G401.6 (cell line): ENCODE measurements around the gene COL4A3.

Experiments
- FAIRE-seq: peaks from 2 replicates; lab custom pipeline; 2012; peaks lifted over from hg19 to GRCh38; lab: Jason Lieb, UNC

Gene COL4A3

DNA sequence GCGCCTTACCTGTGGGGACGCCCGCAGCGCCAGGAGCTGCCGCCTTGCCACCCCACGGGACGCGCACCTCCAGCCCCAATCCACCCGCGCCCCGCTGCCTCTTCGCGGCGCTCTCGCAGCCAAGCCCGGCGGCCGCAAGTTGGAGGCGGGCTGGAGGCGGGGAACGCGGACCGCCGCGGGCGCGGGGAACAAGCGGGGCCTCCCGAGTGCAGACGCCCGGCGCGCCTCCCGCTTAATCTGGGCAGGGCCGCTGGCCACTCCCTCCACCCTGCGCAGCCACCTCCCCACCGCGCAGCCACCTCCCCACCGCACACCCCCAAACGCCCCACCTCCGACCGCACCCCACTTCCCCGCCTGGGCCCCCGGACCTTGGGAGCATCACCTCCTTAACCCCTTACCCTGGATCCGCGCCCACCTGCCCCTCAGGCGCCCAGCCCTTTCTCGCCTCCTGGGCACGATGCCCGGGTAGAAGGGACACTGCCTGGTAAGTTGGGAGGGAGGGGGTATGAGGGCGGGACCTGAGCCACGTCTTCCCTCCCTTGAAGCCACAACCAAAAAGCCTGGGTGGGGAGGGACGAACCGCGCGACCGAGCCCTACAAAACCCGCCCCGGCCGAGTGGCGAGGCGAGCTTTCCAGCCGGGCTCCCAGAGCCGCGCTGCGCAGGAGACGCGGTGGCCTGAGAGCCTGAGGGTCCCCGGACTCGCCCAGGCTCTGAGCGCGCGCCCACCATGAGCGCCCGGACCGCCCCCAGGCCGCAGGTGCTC, at the start of gene COL4A3, which contains the start of gene COL4A4:
Gene COL4A3, plus strand, starts transcription at position 627 of the 765 bp plus-strand sequence. Its CDS starts 103 bp downstream, at position 730.
Gene COL4A4, minus strand, starts transcription at position 208 of the 765 bp plus-strand sequence. CDS start 16,722 bp downstream, outside the sequence.
- FAIRE-seq, result no peak

DNA sequence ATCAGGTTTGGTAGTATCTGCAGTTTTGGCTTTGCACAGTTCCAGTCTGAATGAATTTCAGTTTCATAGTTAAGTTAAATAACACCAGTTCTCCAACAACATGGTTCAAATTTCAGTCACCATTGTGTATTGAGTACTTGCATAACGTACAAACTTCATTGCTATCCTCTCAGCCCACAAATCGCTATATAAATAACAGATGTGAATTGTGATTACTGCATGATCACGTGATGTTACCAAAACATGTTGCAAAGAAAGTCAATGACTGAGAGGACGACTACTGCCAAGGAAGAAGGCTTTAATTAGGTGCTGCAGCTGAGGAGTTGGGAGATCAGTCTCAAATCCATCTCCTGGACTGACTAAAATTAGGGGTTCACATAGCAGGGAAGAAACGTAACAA, 48.7 kb upstream of the COL4A3 start:
- FAIRE-seq, result no peak

DNA sequence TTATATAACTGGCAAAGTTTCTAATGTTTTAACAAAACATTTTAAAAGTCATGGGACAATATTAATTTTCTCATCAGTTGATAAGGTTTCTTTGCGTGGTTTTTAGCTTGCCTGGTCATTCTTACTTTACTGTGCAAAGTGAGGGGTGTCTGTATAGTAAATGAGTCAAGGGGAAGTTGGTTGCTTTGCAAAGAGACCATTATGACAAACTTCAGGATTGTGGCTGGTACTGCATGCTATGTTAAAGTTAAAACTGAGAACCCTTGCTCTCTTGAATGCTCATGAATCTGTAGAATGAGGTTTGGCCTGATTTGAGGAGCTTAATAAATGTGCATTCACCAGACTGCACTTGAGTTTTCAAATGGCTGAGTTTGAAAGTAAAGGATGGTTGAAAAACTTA, 47.4 kb upstream of the COL4A3 start:
- FAIRE-seq, result no peak

DNA sequence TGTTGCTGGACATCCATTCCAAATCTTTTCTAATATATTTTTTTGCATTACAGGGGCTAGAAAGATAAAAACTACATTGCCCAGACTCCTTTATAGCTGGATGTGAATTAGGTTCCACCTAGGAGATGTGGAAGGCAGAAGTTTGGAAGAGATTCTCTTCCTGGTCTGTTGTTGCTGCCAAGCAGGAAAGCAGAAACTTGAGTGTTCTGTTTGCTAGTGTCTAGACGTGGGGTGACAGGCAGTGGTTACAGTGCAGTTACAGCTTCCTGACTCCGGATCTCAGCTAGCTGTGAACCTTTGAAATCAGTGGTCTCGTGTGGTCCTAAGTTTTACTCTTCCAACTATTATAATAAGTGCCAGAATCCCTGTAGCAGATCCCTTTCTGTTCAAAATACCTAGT, 46.6 kb upstream of the COL4A3 start:
- FAIRE-seq, result no peak

DNA sequence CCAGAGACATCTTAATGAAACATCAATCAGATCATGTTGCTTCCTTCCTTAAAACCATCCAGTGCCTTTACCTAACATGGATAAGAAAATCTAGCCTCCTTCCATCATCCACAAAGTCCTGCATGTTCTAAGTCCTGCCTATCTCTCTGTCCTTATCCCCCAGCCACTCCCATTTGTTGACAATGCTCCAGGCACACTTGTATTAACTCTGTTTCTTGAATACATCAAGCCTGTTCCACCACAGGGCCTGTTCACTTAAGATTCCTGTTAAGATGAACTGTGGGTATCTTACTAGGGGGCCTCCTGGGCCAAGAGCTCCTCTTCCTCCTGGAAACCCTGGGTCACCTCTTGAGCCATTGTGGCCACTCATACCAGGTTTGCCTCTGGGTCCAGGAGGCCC, 46.1 kb upstream of the COL4A3 start:
- FAIRE-seq, result no peak

DNA sequence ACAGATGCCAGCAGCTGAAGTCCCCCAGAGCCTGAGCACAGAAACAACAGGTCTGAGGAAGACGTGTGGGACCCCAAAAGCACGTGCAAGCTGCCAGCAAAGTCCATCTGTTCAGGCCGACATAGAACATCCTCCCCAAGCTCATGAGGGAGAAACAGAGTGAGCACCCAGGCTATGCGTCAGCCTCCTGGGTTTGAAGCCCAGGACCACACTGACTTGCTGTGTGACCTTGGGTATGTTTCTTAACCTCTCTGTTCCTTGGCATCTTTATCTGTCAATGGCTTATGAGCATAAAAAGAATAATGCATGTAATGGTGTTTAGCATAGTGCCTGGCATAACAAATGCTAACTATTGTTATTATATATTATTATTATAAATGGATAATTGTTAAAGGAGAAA, 40.7 kb upstream of the COL4A3 start:
- FAIRE-seq, result no peak

DNA sequence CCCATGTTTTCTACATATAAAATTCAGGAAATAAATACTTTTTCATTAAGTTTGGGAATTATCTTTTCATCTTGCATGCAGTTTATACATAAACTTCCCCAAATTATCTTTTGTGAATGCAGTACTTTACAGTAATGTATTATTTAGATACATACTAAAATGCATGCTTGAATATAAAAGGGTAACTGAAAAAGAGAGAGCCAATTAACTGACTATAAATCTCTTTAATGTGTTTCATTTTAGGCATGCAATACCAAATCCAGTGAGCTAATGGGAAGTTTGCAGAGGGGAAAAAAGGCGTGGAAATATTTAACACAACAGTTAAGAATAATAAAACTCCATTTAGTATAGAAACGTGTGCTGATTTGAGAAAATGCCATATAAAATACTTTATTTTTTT, 39.6 kb upstream of the COL4A3 start:
- FAIRE-seq, result no peak

DNA sequence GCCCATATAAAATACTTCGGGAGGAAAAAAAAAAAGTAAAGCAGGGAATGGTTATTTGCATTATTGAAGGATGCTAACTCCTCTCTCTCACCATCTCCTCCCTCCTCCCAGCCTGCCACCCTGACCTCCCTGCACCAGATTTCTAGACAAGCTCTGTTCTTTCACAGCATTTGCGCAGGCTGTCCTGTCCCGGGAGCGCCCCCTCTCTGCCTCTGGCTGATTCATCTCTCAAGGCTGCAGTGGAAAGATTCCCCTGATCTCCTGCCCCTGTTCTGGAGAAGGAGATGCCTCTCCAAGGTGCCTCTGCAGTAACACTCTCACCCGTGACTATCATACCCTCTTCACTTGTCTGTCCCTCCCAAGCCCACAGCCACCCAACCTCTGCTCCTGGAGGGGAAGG, 38.9 kb upstream of the COL4A3 start:
- FAIRE-seq, result no peak

DNA sequence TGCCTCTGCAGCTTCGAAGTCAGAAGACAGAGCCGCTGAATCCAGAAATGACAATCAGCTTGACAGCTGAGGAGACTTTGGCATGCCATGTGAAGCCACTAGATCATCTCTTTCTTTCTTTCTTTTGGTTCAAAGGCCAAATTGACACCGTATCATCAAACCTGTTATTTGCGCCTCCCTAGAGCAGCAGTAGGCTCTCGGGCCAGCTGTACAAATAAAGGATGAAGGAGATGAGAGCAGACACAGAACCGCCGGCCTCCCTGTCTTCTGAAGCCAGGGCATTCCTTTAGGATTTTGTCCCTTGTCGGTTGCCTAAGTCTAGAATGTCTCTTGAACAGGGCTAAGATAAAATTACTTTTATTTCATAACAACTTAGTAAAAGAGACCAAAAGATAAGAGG, 37.2 kb upstream of the COL4A3 start:
- no peak for FAIRE-seq

DNA sequence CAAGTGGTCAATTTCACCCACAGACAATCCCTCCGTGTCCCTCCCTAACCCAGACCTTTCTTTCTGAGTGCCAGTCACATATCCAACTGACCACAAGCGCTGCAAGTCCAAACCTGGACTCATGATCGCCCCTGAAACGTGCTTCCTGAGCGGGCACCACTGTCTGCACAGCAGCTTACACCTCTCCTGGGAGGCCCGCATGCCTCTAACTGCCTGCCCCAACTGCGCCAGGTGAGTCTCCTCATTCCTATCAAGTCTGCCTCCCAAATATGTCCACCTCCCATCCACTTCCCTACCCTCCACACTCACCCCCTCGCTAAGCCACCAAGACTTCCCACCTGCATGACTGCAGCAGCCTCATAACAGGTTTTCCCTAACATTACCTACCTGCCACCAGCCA, 33.8 kb upstream of the COL4A3 start:
- FAIRE-seq, result no peak

DNA sequence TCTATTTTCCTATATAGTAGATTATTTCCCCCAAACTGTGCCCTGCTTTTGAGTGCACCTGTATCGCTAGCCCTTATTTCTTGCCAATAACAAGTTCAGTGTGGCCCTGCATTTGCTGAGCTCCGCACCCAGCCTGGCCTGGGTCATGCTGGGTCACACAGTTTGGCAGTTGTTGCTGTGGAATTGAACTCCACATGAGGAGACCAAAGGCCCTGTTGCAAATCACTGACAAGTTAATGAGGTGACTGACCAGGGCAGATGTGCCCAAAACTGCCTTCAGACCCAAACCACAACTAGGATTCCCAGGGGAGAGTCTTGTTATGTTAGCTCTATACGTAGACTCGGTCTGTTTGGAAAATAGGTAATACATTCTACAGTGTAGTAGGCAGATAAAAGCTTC, 31.4 kb upstream of the COL4A3 start:
- no peak for FAIRE-seq

DNA sequence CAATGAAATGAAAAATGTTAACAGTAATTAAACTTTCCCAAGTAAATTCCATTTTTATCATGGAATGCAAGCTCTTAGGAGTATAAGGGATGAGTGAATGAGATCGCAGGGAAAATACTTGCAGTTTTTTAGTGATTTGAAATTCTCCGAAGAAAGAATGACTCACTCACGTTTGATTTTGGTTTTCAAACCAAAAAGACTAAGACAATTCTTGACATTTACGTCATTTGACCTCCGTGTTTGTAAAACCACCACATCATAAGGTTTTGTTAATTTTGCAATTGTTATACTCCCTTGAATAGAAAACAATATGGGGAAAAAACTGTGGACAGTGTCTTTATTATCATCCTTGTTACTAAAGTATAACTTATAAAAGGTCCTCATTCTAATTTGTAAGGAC, 29.8 kb upstream of the COL4A3 start:
- no peak for FAIRE-seq

DNA sequence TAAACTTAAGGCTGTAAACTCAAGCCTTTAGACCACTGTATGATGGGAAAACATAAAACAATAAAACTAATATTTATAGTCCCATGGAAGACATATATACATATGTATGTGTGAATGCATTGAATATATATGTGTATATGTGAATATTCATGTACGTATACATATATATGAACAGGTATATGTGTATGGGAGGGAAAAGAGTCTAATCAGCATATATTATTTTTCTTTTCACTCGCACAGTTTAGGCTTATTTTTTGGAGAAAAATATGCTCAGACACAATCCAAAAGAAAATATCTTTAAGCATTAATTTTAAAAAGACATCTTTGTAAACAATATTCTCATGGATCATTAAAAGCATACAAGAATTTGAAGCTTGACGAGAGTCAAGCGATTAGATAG, 23.1 kb upstream of the COL4A3 start:
- no peak for FAIRE-seq

DNA sequence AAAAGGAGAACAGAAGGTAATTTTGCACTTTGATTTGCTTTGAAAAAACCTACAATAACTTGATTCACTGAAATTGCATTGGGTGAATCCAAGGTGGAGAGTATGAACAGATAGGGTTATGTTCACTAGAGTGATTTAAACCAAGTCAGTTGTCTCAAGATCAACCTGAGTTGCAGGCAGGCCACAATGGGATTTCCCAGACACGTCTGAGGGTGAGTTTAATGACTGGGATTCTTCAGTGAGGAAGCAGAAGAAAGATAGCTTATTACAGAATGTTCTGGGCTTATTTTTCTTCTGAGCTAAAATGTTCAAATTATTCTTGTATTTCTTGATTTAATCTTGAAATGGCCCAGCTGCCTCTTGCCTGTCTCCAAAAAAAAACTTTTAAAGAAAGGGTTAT, 20.5 kb upstream of the COL4A3 start:
- FAIRE-seq, result no peak

DNA sequence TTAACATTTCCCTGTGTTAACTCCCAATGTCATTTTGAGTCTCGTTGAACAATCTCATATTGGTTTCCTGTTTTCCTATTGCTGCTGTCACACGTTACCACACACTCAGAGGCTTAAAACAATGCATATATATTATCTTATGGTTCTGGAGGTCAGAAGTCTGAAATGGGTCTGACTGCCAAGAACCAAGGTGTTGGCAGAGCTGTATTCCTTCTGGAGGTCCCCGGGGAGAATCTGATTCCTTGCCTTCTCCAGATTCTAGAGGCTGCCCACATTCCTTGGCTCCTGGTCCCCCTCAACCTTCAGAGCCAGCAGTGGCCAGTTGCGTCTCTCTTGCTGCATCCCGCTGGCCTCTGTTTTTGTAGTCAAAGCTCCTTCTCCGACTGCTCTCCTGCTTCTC, 18.0 kb upstream of the COL4A3 start:
- no peak for FAIRE-seq

DNA sequence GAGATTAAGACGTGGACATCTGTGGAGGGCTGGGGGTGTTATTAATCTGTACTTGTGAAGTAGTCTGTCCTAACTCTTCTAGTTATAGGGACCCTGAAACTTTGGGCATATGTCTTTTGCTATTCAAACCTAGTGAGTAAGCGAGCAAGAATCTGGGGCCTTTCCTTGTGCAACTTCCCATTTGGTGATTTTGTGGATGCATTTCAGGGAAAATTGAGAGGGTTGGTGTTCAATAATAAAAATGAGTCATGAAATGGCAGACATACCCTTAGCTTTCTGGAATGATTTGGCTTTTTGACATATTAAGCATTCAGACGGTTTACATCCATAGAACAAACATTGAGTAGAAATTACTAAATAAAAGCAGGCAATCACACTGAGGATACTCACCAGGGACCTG, 17.4 kb upstream of the COL4A3 start:
- no peak for FAIRE-seq

DNA sequence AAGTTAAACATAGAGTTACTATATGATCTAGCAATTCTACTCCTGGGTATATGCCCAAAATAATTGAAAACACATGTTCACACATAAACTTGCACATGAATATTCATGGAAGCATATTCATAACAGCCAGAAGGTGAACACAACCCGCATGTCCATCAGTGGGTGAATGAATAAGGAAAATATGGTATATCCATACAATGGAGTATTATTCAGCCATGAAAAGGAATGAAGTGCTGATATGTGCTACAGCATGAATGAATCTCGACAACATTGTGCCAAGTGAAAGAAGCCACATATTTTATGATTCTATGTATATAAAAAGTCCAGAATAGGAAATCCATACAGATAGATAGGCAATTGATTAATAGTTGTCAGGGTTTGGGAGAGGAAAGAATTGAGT, 16.3 kb upstream of the COL4A3 start:
- no peak for FAIRE-seq

DNA sequence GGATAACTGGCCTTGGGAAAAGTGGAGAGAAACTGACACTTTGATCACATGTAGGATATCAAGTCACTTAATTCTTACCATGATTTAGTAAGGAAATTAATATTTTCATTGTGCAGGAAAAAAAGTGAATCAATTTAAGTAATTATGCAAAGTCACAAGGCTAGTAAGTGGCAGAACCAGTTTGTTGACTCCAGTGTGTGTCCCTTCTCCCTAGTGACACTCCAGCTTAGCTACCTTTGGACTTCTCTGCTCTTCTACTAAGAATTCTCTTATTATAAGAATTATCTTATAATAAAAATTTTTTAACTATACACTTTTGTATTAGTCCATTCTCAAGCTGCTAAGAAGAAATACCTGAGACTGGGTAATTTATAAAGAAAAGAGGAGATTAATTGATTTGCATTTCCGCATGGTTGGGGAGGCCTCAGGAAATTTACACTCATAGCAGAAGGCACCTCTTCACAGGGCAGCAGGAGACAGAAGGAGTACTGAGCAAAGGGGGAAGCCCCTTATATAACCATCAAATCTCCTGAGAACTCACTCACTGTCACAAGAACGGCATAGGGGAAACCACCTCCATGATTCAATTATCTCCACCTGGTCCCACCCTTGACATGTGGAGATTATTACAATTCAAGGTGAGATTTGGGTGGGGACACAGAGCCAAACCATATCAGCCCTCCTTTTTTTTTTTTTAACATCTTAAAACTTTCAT, 14.0 kb upstream of the COL4A3 start:
- FAIRE-seq, result no peak

DNA sequence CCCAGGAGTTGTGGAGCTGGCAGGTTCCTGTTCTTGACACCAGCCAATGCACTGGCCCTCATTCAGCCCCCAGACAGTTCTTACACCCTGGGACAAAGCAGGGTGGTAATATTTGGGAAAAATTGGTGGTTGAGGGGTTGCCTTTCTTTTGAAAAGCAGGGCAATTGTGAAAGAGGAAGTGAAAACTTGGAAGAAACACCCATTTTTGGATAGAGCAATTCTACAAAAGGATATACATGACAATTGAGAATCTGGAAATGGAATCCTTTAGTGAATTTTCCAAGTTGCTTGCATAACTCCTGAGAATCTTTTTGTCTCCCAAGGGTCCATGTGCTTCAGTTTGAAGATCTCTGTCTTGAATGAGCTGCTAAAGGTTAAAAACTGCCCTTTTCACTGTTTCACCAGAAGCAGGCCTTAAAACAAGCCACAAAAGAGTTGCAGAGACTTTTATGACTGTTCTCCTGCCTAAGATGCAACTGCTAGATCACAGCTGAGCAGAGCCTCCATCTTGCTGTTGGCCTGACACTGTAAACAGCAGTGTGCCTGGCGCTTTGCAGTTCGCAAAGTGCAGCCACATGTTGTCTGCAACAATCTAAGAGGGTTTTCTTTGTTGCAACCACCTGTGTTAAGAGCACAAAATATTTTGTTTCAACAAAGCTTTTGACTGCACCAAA, 12.2 kb upstream of the COL4A3 start:
- no peak for FAIRE-seq

DNA sequence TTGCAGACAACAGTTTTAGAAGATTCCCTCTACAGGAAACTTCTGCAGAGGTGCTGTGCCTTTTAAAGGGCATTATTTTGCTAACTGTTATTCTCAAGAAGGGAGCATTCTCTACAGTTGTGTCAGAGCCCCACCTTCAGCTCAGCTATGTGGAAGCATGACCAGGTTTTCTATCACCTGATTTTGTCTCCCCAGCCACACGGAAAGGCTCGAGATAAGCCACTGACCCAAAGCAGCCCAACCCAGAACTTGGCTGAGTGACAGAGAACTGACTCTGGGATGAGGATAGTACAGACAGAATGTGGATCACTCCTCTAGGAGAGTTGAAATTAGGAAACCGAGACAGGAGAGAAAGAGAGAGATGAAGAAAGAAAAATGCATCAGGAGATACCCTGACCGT, 11.1 kb upstream of the COL4A3 start:
- FAIRE-seq, result no peak

DNA sequence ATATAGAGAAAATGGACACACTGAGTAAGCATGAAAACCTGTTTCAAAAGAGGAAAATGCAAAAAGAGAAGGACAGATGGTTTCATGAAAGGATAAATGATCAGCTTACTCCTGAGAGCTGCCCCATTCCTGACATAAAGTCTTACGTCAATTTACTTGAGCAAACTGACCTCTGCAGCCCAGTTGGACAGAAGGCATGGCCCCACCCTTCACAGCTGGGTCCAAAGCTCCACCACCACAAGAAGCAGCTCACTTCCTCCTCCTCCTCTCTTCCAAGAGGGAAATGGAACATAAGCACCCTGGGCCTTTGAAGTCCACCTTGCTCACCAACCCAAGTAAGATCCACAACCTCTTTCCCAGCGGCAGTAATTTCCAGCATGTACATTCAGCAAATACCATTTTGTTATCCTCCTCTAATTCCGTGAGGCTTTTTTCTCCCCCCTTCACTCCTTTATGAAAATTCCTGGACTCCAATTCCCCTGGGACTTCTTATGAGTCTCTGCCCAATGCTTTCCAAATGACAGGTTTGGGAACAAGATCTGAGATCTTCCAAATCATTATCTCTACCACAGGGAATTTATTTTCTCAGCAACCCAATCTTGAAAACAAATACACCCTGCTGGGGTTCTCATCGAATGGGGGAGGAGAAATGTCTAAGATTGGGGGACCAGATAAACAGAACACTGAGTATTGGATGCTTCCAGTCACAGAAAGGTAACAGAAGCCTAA, 10.5 kb upstream of the COL4A3 start:
- no peak for FAIRE-seq

DNA sequence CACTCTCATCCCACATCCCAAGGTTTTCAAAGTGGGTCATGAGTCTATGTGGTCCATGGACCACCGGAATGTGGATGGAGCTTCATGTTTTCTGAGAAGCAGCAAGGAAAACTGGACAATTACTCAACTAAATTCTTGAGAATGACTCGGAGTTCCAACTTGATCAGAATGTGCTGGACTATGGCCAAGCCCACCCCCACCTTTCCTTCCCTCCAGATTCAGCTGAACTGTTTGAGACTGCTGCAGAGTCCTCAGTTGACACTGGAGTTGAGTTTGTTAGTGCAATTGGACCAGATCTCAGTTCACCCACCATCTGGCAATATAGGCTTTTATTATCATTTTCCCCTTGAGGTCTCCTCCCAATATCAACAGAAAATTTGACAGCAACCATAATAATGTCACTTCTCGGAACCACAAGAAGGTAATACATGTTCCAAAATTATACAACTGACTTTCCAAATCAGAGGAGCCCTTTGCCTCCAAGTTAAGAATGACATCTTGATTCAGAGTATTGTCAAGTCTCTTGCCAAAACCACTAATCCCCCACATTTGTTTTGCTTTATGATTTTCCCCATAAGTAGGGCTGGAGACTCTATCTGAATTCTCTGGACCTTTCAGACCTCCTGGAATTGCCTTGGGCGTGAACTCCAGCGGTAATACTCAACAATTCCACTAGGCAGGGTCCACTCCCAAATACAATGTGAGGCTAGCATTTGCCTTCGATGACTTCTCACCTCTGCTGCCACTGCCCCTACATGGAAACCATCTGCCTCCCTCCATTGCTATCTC, 9.2 kb upstream of the COL4A3 start:
- FAIRE-seq, result no peak
